Activated naive CD8-positive, alpha-beta T cell (primary cell): Measurements from ENCODE around the gene FAM229B.

Experiments
- H3K27ac Mint-ChIP-seq: one replicate; pipeline ENCODE4 v1.8.0; 2021; ENCODE audit warnings: mixed read lengths
- H3K27me3 Mint-ChIP-seq: one replicate; pipeline ENCODE4 v1.8.0; 2021; ENCODE audit warnings: mixed read lengths
- H3K36me3 Mint-ChIP-seq: one replicate; pipeline ENCODE4 v1.8.0; 2021; ENCODE audit warnings: mixed read lengths
- H3K4me1 Mint-ChIP-seq: one replicate; pipeline ENCODE4 v1.8.0; 2021; ENCODE audit warnings: low read depth, mixed read lengths
- H3K4me3 Mint-ChIP-seq: one replicate; pipeline ENCODE4 v1.8.0; 2021; ENCODE audit warnings: mild to moderate bottlenecking, mixed read lengths
- H3K9me3 Mint-ChIP-seq: one replicate; pipeline ENCODE4 v1.8.0; 2021; ENCODE audit warnings: low read depth, mixed read lengths

The FAM229B gene

DNA sequence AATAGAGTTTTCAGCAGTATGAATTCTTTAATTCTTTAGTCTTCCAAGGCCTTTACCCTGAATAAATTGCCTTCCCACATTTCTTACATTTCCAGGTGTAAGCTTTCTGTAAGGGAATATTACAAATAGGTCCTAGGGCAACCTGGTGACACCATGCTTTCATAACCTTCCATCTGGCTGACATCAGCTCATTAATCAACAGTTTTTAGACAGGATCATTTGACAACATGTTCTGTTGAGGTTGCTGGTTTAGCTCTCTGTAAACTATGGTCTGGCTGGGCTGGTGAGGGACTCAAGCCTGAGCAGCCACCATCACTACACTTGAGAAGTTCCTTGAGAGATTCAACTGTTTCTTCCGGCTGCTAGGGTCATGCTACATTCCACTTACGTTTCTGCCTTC, 19.2 kb downstream of the FAM229B start:
- Mint-ChIP-seq H3K4me3 (no peak overlapping the region), H3K27ac (no peak overlapping the region), H3K36me3 (peaks cover 11% of the 10 kb centered on the region), H3K27me3 (no peaks in the 10 kb centered on the region), H3K9me3 (no peaks in the 10 kb centered on the region), H3K4me1 (no peaks in the 10 kb centered on the region)

DNA sequence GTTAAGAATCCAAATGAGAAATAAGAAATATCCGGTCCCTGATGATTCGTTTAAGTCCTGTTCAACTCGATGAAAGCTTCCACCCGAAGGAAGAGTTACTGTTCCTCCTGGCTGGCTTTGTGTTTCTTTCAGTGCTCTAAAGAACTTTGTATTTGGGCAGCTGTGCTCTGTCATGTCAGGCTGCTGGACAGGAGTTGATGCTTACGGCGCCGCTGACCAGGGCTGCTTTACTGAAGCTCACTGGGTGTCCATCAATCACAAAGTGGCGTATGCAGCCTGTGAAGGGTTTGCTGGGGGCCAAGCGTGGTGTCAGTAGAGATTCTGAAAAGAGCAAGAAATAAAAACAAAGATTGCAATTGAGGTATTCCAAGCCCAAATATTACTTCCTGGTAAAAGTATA, 21.9 kb downstream of the FAM229B start:
- Mint-ChIP-seq H3K4me1 (no peaks in the 10 kb centered on the region), H3K27ac (no peak overlapping the region), H3K36me3 (no peaks in the 10 kb centered on the region), H3K4me3 (no peak overlapping the region), H3K27me3 (no peaks in the 10 kb centered on the region), H3K9me3 (no peaks in the 10 kb centered on the region)

GRCh38 chr6:112113431-112113830, 26.0 kb downstream of the FAM229B start:
- H3K36me3 Mint-ChIP-seq = no peaks in the 10 kb centered on the region
- H3K4me1 Mint-ChIP-seq = peaks cover 8% of the 10 kb centered on the region
- no peak overlapping the region for H3K27ac Mint-ChIP-seq
- peaks cover 6% of the 10 kb centered on the region for H3K27me3 Mint-ChIP-seq
- no peaks in the 10 kb centered on the region for H3K9me3 Mint-ChIP-seq
- no peak overlapping the region for H3K4me3 Mint-ChIP-seq

DNA sequence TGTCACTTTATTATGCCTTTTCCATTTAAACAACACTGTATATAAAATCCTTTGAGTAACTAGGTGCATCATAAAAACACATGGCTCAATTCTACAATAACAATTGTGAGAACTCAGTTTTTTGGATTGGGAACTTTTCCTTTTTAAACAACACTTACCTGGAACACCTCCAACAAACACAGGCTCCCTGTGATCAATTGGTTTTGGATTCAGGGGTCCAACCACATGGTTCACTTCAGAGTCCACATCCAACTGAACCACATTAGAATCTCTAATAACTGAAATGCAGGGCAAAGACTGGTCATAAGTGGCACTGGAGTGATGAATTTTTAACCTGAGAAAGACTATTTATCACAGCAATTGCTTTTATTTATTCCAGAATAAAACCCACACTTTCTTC, 26.5 kb downstream of the FAM229B start:
- no peaks in the 10 kb centered on the region for H3K9me3 Mint-ChIP-seq
- no peak overlapping the region for H3K4me3 Mint-ChIP-seq
- peaks cover 6% of the 10 kb centered on the region for H3K27me3 Mint-ChIP-seq
- H3K27ac Mint-ChIP-seq = no peak overlapping the region
- no peaks in the 10 kb centered on the region for H3K36me3 Mint-ChIP-seq
- peaks cover 8% of the 10 kb centered on the region for H3K4me1 Mint-ChIP-seq

GRCh38 chr6:112114577-112115223, 27.3 kb downstream of the FAM229B start:
- Mint-ChIP-seq H3K4me1 (peaks cover 8% of the 10 kb centered on the region), H3K9me3 (no peaks in the 10 kb centered on the region), H3K36me3 (no peaks in the 10 kb centered on the region), H3K4me3 (no peak overlapping the region), H3K27me3 (peaks cover 6% of the 10 kb centered on the region), H3K27ac (no peak overlapping the region)

GRCh38 chr6:112116221-112116620, 28.8 kb downstream of the FAM229B start:
- Mint-ChIP-seq H3K27ac (no peak overlapping the region), H3K36me3 (no peaks in the 10 kb centered on the region), H3K4me3 (no peak overlapping the region), H3K4me1 (peaks cover 8% of the 10 kb centered on the region), H3K9me3 (no peaks in the 10 kb centered on the region), H3K27me3 (peaks cover 6% of the 10 kb centered on the region)

DNA sequence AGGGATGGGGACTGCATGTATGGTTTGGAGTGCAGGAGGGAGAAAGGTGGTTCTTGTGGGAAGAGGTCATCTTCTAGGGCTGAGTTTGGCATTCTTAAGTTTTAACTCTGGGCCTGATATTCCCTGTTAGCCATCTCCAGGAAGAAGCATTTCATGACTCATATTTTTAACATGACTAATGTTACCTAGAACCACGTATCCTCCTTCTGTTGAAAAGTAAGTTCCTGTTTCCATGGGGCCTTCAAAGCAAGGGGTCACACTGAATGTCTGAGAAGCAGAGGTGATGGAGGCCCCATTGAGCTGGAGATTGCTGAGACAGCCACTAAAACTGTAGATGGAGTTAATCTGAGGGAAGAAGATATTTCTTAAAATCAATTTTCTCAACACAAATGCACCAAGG, 30.2 kb downstream of the FAM229B start:
- Mint-ChIP-seq H3K4me1 (peaks cover 8% of the 10 kb centered on the region), H3K4me3 (no peak overlapping the region), H3K36me3 (no peaks in the 10 kb centered on the region), H3K27ac (no peak overlapping the region), H3K27me3 (peaks cover 6% of the 10 kb centered on the region), H3K9me3 (no peaks in the 10 kb centered on the region)

DNA sequence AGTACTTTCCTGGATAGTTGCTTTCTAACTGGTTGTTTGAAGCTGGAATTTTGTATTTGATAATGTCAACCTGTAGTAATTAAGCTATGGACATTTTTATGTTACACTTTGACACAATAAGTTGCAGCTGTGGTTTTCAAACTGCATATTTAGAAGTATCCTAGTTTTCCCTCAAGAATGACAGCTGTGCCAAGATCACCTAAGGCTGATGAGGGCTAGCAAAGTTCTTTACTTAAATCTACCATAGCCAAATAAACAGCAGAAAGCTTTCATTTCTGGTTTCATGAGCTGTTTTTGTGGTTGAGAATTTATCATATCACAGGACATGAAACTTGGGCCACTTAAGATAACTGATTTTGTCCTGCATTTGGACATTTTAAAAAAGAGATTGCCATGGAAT, 30.6 kb downstream of the FAM229B start:
- Mint-ChIP-seq H3K27ac (no peak overlapping the region), H3K9me3 (no peaks in the 10 kb centered on the region), H3K4me1 (peaks cover 8% of the 10 kb centered on the region), H3K36me3 (no peaks in the 10 kb centered on the region), H3K27me3 (peaks cover 6% of the 10 kb centered on the region), H3K4me3 (no peak overlapping the region)

- H3K4me1 Mint-ChIP-seq = peaks cover 2% of the 10 kb centered on the region
- H3K9me3 Mint-ChIP-seq = no peaks in the 10 kb centered on the region
- H3K36me3 Mint-ChIP-seq = no peaks in the 10 kb centered on the region
- H3K4me3 Mint-ChIP-seq = no peak overlapping the region
- no peak overlapping the region for H3K27ac Mint-ChIP-seq
- H3K27me3 Mint-ChIP-seq = peaks cover 2% of the 10 kb centered on the region
Observed at GRCh38 chr6:112122756-112123155, 35.4 kb downstream of the FAM229B start.

DNA sequence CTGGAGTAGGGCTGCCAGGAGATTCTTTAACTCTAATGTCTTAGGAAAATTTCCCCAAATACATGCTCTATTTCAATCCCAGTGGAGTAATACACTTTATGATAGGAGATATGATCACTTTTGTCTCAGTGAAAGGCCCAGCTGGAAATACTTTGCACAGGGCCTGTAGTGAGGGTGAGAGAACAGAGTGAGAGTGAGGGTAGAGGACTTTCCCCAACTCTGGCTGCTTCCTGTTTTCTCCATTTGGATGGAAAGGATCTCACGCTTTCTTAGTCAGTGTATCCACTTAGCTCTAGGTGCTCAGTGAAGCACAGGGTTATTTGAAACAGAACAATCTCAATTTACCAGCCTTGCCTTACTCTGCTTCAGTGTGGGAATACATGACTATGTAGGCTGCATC, 36.6 kb downstream of the FAM229B start:
- H3K9me3 Mint-ChIP-seq = no peaks in the 10 kb centered on the region
- H3K27me3 Mint-ChIP-seq = peaks cover 3% of the 10 kb centered on the region
- no peak overlapping the region for H3K4me3 Mint-ChIP-seq
- H3K27ac Mint-ChIP-seq = no peak overlapping the region
- H3K4me1 Mint-ChIP-seq = no peaks in the 10 kb centered on the region
- no peaks in the 10 kb centered on the region for H3K36me3 Mint-ChIP-seq

- H3K9me3 Mint-ChIP-seq = no peaks in the 10 kb centered on the region
- H3K4me3 Mint-ChIP-seq = no peak overlapping the region
- no peaks in the 10 kb centered on the region for H3K4me1 Mint-ChIP-seq
- no peaks in the 10 kb centered on the region for H3K36me3 Mint-ChIP-seq
- no peak overlapping the region for H3K27ac Mint-ChIP-seq
- peaks cover 10% of the 10 kb centered on the region for H3K27me3 Mint-ChIP-seq
Observed at GRCh38 chr6:112128208-112128607, 40.8 kb downstream of the FAM229B start.

- no peak overlapping the region for H3K27ac Mint-ChIP-seq
- no peaks in the 10 kb centered on the region for H3K9me3 Mint-ChIP-seq
- no peaks in the 10 kb centered on the region for H3K4me1 Mint-ChIP-seq
- no peaks in the 10 kb centered on the region for H3K36me3 Mint-ChIP-seq
- H3K27me3 Mint-ChIP-seq = peaks cover 9% of the 10 kb centered on the region
- H3K4me3 Mint-ChIP-seq = no peak overlapping the region
Observed at GRCh38 chr6:112130878-112131277, 43.5 kb downstream of the FAM229B start.

- Mint-ChIP-seq H3K27me3 (peaks cover 2% of the 10 kb centered on the region), H3K4me3 (no peak overlapping the region), H3K9me3 (no peaks in the 10 kb centered on the region), H3K4me1 (no peaks in the 10 kb centered on the region), H3K36me3 (no peaks in the 10 kb centered on the region), H3K27ac (no peak overlapping the region)
Observed at GRCh38 chr6:112139052-112139451, 51.7 kb downstream of the FAM229B start.

DNA sequence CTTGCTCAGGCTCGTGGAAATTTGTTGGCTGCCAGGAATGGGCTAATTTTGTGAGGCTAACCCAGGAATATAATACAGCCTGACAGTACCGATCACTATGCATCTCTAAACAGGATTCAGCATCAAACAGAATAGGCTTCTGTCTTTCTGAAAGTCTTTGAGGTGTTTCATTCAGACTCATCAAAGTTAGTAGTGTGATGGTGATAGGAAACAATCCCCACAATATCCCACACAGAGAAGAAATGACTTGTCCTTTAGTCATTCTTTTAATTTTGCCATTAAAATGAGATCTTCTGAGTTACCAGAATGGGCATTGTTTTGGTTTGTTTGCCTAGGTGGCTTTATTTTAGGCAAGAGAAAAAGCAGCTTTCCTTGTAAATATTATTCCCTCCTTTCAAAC, 54.3 kb downstream of the FAM229B start:
- no peak overlapping the region for H3K27ac Mint-ChIP-seq
- H3K9me3 Mint-ChIP-seq = no peaks in the 10 kb centered on the region

DNA sequence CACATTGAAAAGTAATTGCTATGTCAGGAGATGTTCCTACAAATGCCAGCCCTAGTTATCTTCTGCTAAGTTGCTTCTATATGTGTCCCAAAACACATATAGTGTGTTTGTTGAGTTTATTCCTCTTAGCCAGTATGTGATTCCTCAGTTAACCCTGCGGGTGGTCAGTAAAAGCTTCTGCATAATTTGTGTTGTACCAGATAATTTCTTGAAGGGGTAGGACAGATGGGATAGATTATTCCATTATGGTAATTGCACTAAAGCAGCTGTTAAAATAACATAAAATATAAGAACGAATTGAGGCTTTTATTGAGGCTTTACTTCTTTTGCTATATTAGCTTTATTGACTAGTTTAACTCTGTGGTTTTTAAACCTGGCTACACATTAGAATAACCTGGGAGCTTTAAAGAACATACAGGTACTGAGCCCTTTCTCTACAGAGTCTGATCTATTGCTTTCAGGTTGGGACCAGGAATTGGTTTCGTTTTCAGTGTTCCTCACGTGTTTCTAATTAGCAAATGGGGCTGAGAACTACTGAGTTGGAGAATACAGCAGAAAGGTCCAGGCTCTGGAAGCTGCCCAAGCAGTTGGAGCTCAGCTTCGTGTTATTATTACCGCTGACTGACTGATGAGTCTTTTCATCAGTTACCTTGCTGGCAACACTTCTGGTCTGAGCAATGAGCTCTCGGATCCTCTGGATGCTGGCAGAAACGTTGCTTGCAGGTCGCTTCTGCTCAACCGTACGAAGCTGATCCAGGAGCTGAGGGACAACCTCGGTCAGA, 56.9 kb downstream of the FAM229B start:
- Mint-ChIP-seq H3K4me3 (no peak overlapping the region), H3K27me3 (peaks cover 4% of the 10 kb centered on the region), H3K27ac (no peak overlapping the region), H3K36me3 (no peaks in the 10 kb centered on the region), H3K9me3 (no peaks in the 10 kb centered on the region), H3K4me1 (no peaks in the 10 kb centered on the region)

More for the DNA sequence above, 54.3 kb downstream of the FAM229B start:
- no peaks in the 10 kb centered on the region for H3K36me3 Mint-ChIP-seq
- peaks cover 4% of the 10 kb centered on the region for H3K27me3 Mint-ChIP-seq
- H3K4me1 Mint-ChIP-seq = no peaks in the 10 kb centered on the region
- H3K4me3 Mint-ChIP-seq = no peak overlapping the region
